GM21526 (cell line): Measurements from ENCODE around the gene KIF25.
"Not testable (repeated sequence)": the region's sequence is repeated elsewhere in the genome, so short reads cannot be mapped to it uniquely, and the experiment has no call there.

Experiments used
- ATAC-seq: cut with Tn5 transposase; IDR thresholded peaks from one replicate; pipeline ENCODE4 v1.9.1; 2021; ENCODE audit warnings: moderate library complexity; ENCODE audit not compliant: unreplicated experiment, low FRiP score

KIF25 gene

DNA sequence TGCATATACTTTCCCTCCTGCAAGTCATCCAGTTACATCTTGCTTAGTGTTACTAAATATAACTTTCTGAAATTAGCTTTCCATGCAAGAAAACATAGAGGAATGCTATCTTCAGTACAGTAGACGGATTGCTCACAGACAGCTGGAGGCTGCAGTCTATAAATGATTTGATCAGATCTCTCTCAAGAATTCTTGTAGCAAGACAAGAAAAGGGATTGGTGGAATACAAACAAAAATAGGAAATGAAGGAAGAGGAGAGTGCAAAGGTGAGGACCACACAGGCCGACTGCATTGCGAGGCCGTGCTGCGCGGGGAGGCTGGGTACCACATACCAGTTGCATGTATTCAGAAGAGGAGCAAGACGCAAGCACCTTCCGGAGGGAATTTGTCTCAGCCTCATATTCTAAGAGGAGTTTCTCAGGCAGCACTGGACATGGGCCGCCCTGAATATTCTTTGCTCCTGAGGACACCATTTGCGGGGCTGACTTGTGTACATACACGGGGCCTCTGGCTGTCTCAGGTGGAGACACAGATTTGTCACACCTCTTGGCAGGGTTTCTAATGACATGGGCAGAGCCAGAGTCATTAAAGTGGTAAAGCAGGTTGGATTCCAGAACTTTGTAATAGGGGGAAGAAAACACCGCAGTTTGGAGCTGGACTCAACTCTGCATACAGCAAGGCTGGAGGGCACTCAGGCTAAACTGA, 22.7 kb upstream of the KIF25 start:
- no peak for ATAC-seq

DNA sequence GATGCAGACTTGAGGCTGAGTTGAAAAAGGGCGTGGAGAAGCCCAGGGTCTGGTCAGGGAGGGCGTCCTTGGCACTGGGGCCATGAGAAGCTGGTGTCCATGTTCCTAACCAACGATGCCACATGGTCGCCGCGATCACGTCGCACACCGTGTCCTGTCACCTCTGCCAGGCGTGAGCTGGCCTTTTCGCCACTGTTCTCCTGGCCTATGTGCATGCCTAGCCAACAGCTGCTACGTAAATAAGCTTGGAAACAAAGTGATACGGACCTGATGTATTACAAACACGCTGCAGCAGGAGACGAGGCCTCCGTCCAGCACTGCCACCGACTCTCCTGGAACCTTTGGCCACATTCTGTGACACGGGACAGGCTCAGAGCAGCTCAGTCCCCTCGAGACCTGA, 22.0 kb upstream of the KIF25 start:
- no peak for ATAC-seq

DNA sequence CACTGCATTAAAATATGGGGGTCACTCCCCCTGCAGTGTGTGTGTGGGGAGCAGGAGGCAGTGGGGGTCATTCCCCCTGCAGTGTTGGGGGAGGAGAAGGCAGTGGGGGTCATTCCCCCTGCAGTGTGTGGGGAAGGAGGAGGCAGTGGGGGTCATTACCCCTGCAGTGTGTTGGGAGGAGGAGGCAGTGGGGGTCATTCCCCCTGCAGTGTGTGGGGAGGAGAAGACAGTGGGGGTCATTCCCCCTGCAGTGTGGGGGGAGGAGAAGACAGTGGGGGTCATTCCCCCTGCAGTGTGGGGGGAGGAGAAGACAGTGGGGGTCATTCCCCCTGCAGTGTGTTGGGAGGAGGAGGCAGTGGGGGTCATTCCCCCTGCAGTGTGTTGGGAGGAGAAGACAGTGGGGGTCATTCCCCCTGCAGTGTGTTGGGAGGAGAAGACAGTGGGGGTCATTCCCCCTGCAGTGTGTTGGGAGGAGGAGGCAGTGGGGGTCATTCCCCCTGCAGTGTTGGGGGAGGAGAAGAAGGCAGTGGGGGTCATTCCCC, 21.3 kb upstream of the KIF25 start:
- ATAC-seq = not testable (repeated sequence)

DNA sequence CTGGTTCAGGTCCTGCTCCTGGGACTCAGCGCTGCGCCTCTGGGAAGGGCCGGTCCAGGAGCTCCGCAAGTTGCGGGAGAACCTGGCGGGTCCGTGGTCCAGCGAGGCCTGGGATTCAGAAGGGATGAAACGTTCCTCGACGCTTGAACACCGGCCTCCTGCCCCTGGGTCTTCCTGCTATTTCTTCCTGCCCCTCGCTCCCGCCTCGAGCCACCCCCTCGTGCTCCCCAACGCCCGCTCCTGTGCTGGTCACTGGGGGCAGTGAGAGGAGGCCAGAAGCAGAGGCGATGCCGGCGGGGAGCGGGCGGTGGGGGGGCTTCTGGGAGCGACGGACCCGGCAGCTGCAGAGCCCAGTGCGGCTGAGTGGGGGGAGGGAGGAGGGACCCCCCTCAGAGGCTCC, 20.8 kb upstream of the KIF25 start:
- no peak for ATAC-seq

DNA sequence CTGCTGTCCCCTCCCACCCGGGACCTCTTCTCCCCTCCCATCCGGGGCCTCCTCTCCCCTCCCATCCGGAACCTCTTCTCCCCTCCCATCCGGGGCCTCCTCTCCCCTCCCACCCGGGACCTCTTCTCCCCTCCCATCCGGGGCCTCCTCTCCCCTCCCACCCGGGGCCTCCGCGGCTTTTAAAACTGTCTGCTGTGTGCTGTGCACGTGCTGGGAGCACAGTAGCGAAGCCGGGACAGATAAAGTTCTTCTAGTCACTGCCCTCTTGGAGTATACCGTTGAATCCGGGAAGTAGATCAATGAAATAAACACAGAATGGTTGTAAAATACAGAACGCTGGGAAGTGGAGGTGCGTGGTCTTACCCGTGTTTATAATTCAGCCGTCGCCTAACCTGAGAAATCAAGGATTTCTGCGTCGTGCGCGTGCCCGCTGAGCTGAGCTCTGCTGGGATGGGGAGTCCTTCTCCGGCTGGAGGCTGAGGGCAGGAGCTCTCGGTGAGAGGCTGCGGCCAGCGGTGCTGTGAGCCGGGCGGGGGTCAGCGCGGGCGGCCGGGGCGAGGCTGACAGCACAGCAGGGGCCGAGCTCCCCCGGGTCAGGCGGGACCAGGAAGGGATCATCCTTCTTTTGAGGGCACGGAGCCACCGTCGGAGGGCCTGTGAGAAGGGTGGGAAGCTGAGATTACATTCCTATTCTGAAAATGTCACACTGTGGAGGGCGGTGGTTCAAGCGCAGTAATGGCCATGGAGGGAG, 19.6 kb upstream of the KIF25 start:
- ATAC-seq = no peak

DNA sequence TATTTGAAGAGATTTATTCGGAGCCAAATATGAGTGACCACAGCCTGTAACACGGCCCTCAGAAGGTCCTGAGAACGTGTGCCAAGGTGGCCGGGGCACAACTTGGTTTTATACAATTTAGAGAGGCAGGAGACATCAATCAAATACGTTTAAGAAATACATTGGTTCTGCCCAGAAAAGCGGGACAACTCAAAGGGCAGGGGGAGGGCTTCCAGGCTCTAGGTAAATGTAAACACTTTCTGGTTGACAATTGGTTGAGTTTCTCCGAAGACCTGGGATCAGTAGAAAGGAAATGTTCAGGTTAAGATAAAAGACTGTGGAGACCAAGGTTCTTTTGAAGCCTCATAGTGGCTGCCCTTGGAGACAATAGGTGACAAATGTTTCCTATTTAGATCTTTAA, 18.9 kb upstream of the KIF25 start:
- ATAC-seq = no peak

DNA sequence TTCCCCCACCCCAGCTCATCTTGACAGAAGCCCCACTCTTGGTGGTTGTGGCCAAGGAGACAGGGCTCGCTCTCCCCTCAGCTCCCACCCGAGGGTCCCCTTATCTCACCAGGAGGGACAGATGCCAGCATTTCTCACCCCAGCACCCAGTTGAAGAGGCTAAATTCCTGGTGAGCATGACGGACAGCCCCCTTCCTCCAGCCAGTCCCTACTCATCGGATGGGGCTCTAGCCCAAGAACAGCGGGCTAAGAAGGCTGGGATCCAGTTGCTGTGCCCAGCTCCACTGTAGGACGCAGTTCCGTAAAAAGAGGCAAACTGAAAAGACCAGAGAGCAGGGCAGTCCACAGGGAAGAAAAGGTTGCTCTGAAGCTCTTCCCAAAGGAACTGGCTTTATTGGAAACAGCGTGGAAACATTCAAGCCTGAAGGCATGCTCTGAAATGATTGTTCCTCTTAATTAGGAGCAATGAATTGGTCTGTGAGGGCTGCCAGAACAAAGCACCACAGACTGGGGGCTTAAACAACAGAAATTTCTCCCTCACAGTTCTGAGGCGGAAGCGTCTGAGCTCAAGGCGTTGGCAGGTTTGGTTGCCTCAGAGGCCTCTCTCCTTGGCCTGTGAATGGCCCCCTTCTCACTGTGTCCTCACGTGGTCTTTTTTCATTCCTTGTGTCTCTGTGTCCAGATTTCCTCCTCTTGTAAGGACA, 17.9 kb upstream of the KIF25 start:
- no peak for ATAC-seq

DNA sequence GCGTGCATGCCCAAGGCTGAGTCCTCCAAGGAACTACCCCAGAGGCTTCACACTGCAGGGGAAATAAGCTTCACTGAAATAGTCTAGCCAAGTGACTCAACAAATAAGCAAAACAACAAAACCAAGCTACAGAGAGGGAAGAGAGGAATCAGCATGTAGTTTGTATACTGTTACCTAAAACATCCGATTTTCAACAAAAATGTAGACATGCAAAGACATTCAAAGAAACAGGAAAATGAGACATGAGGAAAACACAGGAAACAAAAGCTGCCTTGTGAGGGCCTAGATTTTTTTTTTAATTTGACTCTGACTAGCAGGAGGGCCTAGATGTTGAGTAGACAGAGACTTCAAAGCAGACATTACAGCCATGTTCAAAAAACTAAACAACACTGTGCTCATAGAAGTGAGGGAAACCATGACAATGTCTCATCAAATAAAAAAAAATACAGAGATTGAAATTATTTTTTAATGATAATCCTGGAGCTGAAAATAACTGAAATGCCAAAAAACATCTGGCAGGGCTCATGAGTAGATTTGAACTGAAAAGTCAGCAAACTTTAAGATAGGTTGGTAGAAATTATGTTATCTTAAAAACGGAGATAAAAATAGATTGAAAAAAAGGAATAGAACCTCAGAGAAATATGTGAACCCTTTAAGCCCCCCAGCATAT, 16.4 kb upstream of the KIF25 start:
- ATAC-seq = no peak

DNA sequence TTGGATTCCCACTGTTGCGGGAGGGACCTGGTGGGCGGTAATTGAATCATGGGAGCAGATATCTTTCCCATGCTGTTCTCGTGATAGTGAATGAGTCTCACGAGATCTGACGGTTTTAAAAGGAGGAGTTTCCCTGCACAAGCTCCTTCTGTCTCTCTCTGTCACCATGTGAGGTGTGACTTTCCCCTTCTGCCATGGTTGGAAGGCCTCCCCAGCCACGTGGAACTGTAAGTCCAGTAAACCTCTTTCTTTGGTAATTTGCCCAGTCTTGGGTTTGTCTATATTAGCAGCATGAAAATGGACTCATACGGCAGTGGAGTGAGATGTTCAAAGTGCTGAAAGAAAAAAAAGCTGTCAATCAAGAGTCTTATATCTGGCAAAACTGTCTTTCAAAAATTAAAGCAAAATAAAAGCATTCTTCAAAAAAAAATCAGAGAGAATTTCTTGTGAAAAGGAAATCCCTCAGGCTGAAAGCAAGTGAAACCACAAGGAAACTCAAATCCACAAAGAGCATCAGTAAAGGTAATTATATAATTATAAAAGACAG, 15.5 kb upstream of the KIF25 start:
- ATAC-seq = no peak

DNA sequence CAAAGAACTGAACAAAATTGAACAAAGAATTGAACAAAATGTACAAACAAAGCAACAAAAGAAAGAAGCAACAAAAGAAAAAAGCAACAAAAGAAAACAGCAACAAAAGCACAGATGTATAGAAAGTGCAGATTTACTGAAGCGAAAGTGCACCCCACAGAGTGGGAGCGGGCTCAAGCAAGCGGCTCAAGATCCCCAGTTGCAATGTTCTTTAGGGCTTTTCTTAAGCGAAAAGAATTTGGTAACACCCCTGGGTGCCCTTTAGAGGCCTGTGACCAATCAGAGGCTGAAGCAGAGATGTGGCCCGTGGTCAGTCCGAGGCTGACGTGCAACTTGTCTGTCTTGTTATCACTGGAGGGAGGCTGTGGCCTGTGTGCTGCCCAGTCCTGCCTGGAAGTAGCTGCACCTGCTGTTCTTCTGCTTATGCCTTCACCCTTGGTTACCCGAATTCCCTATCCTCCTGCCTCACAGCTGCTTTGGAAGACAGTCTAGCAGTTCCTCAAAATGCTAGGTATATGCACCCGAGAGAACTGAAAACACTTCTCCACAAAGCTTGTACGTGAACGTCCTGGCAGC, 13.2 kb upstream of the KIF25 start:
- ATAC-seq = no peak

DNA sequence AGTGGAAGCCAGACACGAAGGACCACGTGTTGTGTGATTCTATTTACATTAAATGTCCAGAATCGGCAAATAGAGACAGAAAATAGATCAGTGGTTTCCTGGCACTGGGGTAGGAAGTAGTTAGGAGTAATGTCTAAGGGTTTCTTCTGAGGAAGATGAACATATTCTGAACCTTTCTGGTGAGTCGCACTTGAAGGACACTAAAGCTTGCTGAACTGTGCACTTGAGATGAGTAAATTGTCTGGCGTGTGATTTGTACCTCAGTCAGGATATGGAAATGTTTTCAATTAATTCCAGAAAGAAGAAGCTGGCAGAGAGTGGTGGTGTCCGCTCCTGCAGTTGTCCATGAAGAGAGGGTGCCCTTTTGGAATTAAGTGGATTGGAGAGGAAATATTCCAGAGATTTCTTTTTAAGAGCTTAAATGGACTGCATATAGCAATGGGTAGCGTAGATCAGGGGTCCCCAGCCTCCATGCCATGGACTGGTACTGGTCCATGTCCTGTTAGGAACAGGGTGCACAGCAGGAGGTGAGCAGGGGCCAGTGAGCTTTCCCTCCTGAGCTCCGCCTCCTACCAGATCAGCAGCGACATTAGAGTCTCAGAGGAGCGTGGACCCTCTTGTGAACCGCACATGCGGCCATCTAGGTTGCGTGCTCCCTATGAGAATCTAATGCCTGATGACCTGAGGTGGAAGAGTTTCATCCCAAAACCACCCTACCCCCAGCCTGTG, 12.4 kb upstream of the KIF25 start:
- no peak for ATAC-seq

DNA sequence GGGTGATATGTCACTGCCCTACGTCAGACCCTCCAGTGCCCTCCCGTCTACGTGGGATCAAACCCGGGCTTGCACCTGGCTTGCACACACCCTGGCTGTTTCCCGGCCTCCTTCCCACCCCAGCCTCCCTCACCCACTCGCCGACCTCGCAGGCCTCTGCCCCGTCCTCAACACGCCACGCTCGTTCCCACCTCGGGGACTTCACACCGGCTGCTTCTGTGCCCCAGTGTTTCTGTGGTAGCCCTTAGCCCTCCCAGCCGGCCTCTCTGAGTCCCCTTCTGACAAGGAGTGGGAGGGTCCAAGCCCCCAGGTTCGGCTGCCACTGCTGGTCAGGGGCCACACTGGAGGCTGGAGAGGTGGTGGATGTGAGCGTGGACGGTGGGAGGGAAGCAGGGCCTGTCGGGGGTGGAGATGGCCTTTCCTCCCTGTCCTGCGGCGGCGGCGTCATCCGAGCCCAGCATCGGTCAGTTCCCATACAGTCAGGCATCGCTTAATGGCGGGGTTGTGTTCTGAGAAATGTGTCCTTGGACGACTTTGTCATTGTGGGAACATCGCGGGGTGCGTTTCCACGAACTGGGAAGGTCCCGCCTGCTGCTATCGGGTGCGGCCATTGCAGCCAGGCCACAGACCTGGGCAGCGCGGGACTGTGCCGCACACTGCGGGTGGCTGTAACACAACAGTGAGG, 11.4 kb upstream of the KIF25 start:
- ATAC-seq = no peak

DNA sequence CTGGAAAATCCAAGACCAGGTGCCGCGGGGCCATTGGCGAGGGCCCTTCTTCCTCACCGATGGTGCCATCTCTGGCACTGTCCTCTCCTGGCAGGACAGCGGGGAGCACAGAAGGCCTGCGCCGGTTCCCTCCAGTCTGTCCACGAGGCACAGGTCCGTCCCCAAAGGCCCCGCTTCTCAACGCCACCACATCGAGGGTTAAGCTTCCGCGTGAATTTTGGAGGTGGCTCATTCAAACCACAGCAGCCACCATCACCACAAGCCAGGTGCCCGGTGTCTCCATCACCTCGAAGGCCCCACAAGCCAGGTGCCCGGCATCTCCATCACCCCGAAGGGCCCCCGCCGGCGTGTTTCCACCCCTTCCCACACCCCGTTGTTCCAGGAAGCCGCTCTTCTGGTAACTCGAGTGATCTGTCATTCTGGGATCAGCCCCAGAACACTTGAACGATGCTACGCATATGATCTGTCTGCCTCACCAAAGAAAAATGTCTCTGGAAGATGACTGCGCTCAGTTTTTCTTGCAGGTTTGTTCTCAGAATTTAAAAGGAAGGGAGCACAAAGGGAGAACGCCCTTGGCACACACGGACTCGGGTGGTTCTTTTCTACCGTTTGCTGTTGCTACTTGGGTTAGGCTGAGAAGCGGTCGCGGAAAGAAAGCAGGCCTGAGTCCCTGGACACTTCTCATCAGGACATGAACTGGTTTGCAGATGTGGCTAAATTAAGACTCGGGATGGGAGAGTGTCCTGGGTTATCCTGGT, 9.9 kb upstream of the KIF25 start:
- no peak for ATAC-seq

DNA sequence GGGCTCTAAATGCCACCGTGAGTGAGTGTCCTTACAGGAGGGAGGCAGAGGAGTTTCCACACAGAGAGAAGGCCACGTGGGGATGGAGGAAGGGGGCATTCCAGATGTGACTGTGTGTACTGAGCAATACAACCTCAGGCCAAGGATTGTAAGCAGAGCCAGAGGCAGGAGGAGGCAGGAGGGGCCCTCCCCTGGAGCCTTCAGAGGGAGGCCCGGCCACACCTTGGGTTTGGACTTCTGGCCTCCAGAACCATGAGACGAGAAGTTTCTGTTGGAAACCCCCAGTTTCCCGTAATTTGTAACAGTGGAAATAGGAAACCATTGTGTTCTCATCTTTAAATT, 9.3 kb upstream of the KIF25 start:
- ATAC-seq = no peak

DNA sequence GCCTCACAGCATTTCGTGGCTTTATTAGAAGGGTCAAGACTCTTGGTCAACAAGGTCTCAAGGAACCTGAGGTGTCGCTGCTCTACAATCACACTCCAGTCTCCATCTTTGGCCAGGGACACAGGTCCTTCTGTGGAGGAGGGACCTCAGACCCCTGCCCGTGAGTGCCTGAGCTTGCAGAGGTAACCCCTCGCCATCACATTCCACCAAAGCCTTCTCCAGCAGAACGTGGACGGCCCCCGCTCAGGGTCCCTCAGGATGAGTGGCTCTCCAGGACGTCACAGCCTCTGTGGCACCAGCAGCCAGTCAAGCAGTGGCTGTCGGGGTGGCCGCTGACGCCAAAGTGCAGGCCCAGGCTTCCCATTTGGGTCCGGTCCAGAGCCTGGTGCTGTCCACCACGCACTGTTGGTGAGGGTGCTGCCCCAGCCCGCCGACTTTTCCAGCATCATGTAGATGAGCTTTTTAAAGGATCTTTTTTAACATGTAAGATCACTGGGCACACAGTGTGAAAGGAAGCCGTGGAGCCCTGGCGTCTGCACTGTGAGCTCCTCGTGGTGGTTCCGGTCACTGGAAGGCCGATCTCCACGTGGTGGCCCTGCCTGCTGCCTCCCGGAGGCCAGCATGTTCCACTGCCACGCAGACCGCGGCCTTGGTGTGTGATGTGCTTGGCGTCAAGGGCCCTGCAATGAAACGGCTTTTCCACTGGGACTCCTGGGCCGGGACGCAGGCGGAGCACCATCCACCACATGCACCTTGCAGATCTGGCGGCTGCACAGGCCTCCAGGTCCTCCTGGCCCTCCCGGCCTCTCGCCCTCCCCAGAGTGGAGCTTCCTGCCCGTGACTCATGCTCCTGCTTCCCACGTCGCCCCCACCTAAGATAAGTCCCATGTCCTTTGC, 8.3 kb upstream of the KIF25 start:
- no peak for ATAC-seq

DNA sequence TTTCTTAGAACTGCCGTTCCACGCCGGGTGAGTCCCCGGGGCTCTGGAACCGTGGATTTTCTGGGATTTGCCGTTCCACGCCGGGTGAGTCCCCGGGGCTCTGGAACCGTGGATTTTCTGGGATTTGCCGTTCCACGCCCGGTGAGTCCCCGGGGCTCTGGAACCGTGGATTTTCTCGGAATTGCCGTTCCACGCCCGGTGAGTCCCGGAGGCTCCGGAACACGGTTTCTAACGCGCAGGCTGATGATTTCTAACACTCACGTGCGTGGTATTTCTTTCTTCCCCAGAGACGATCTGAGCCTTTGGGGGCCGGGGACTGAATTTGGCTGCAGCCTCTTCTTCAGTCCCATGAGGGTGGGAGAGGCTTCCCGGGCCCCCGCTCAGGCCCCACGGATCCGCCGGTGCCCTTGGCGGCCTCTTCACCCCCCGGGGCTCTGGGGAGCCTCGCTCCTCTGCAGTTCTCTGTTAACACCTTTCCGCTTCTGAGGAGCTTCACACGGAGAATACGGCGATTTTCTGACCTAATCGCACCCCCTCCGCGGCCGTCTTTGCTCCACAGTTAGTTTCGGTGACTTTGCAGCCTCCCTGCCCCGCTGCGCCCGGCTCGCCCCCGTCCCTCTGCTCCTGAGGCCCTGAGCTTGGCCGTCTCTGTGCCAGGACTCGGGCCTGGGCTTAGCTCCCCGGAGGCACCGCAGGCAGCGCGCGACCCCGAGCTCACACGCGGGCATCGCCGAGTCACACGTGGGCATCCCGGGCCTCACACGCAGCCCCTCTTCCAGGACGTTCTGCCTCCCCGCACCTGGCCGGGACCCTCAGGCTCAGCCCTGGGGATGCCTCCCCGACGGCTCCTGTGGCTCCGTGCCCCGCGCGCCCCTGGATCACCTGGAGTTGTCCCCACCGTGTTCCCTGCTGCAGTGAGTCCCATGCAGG, 7.2 kb upstream of the KIF25 start:
- no peak for ATAC-seq
